Muscle of leg (tissue), 9 donors: Measurements from ENCODE around the gene YWHAG. TPM values are rescaled to one million over a fixed set of nuclear protein-coding genes. Genes with fewer than 3 reads are reported as not detected.

ENCODE experiments used
- polyA plus RNA-seq, 8 donors: library from polyadenylated mRNA; unstranded; fragments of 120-200 nt; gene quantifications; one replicate each; pipeline versions ENCODE4 v1.2.1 to v1.2.3, GENCODE V29; 2013; ENCODE audit warnings: inconsistent platforms in 1 of 8, low replicate concordance in 1 of 8; ENCODE audit not compliant: insufficient read length in 8 of 8, insufficient read depth in 1 of 8
- total RNA-seq: library from RNA; stranded (reverse); fragments of 120-200 nt; gene quantifications from one replicate; pipeline ENCODE4 v1.2.4, GENCODE V29; 2013

The YWHAG gene
- total and polyA plus RNA-seq, 9 donors: 35.9 to 187 (median 170) TPM

Other genes starting within 250 kb of the YWHAG start
- gene SRRM3, start 157.1 kb downstream of the YWHAG start, total RNA-seq: 0.31 TPM
- gene SRRM3, start 157.1 kb downstream of the YWHAG start, polyA plus RNA-seq: under 1 TPM; 0.43 to 0.79 (median 0.53) TPM
- gene HSPB1, start 56.3 kb downstream of the YWHAG start, total RNA-seq: 188 TPM
- gene HSPB1, start 56.3 kb downstream of the YWHAG start, polyA plus RNA-seq: 1,000 to 10,000 TPM; 1,028 to 2,022 (median 1,528) TPM
- 0.84 TPM for gene SSC4D, start 50.7 kb upstream of the YWHAG start, total RNA-seq
- 1 to 10 TPM in 3 of 8 donors, under 1 TPM in 5; 0.61 to 1.7 (median 0.93) TPM for gene SSC4D, start 50.7 kb upstream of the YWHAG start, polyA plus RNA-seq
- gene ZP3, start 66.0 kb upstream of the YWHAG start, total RNA-seq: 0.49 TPM
- 10 to 100 TPM in 1 of 8 donors, 1 to 10 TPM in 6, under 1 TPM in 1; 0.77 to 15.0 (median 1.6) TPM for gene ZP3, start 66.0 kb upstream of the YWHAG start, polyA plus RNA-seq
- 5.2 TPM for gene DTX2, start 102.7 kb upstream of the YWHAG start, total RNA-seq
- 10 to 100 TPM in 2 of 8 donors, 1 to 10 TPM in 6; 7.4 to 11.3 (median 8.0) TPM for gene DTX2, start 102.7 kb upstream of the YWHAG start, polyA plus RNA-seq
- 0.53 TPM for gene UPK3B, start 151.6 kb upstream of the YWHAG start, total RNA-seq
- gene UPK3B, start 151.6 kb upstream of the YWHAG start, polyA plus RNA-seq: 1 to 10 TPM in 2 of 8 donors, under 1 TPM in 5, not detected in 1; 0.16 to 4.3 (median 0.43) TPM
- 0.22 TPM for gene SPDYE16, start 184.3 kb upstream of the YWHAG start, total RNA-seq
- 1 to 10 TPM in 6 of 8 donors, under 1 TPM in 2; 0.47 to 3.9 (median 1.5) TPM for gene SPDYE16, start 184.3 kb upstream of the YWHAG start, polyA plus RNA-seq